Hematopoietic multipotent progenitor cell treated with erythropoietin and hydrocortisone succinate and interleukin-3 and kit ligand, for 17 days (in vitro differentiated cells): ENCODE measurements around the gene ALDH5A1.

Experiments
- DNase-seq: peaks from one replicate; pipeline ENCODE4 v3.0.0-alpha.2; 2015; ENCODE audit warnings: low spot score

The ALDH5A1 gene

DNA sequence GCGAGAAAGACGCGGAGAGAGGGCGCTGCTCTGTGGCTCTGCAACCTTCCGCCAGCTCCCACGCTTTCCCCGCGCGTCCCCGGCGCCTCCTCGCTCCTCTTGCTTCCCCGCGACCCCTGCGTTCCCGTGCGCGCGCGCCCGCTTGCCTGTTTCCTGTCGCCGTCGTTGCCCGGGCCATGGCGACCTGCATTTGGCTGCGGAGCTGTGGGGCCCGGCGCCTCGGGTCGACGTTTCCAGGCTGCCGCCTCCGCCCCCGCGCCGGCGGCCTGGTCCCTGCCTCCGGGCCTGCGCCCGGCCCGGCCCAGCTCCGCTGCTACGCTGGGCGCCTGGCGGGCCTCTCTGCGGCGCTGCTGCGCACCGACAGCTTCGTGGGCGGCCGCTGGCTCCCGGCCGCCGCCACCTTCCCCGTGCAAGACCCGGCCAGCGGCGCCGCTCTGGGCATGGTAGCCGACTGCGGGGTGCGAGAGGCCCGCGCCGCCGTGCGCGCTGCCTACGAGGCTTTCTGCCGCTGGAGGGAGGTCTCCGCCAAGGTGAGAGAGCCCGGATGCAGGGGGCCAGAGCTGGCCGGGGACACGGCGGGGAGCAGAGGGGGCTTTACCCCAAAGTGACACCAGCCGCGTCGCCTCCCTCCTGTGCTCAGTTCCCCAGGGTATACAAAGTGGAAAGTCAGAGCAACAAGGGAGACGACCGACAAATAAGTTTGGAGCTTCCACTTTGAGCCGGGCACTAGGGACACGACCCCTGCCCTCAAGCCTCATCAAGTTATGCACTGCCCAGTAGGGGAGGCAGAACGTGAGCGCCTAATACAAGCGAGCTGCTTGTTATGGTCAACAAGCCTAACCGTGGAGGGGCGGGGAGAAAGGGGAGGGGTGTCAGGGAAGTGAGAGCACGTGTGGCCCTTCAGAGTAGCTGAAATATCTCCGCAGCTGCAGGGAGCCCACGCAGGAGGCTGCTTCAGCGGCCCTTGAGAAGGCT, at the start of gene ALDH5A1:
ALDH5A1 (plus strand) TSS at position 149 of the 975 bp plus-strand sequence; CDS start at position 177, 28 bp downstream.
- peak; percentile 75 for DNase-seq

DNA sequence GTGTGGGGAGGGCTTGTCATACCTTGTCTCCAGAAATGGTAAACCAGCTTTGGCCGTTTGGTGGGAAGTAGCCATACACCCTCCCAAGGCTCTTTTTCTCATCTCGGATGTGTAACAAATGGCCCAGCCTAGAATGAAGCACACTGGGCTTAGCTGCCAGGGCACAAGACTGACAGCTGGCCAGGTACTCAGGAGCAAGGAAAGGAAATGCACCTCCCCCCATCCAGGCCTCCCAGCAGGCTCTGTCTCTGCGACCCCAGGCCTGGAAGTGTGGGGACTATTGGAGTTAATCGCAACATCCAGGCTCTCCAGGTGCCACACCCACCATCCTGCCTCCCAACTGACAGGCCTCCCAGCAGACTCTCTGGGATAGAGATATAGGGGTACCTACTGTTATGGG, 49.1 kb upstream of the ALDH5A1 start:
- DNase-seq = no peak

DNA sequence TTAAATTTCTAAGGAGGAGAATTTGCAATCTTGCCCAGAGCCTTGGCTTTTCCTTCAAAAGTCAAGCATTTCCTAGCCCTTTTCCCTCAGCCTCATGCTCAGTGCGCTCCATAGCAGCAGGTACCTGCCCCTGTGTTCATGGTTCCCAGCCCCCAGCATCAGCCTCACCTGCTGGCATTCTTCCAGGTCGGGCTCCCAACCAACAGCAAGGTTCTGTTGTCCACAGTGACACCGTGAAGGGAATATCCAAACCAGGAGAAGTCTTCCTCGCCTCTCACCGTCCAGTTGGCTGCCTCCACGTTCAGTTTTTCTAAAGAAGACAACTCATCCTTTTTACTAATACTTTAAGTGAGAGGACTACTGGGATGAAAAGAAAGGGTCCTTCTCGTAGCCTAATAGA, 48.1 kb upstream of the ALDH5A1 start:
- DNase-seq = no peak

DNA sequence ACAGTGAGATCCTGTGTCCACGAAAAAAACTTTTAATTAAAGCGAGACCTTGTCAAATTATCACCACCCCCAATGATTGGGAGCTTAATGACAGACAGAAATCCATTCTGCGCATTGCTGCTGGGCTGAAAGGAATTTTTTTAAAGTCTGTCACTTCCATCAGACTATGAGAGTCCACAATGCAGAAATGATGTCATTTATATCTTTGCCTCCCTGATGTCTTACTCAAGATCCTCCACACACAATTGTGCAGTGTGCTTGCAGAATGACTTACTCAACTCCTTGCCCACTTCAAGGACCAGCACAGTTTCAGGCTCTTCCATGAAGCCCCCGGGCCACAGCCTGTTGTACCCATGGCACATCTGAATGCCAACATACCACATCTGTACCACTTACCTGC, 46.4 kb upstream of the ALDH5A1 start:
- DNase-seq = no peak

DNA sequence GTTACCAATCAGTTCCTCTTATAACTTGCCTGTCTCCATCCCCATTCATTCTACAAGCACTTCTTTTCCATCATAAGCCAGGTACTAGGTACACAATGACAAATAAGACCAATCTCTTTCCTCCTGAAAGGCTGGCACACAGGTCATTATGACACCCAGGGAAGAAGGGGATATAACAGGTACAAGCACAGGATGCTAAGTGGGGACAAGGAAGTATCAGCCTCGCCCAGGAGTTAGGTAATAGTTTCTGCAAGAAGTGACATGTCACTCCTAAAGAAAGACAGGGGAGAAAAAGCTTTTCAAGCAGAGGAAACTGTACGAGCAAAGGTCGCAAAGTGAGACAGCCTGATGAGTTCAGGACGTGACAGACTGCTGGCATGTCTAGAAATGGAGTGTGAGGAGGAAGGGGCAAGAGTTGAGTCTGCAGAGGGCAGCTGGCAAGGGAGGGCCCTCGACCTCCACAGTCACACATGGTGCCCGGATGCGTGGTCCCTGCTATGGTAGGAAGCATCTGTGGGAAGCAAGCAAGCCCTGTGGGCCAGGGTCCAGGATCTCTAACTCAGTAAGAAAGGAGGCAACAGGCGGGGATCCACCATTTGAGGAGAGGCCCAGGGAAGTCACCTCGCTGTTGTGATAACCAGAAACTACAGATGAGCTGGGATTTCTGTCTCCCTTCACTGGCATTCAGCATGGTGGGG, 45.8 kb upstream of the ALDH5A1 start:
- no peak for DNase-seq

DNA sequence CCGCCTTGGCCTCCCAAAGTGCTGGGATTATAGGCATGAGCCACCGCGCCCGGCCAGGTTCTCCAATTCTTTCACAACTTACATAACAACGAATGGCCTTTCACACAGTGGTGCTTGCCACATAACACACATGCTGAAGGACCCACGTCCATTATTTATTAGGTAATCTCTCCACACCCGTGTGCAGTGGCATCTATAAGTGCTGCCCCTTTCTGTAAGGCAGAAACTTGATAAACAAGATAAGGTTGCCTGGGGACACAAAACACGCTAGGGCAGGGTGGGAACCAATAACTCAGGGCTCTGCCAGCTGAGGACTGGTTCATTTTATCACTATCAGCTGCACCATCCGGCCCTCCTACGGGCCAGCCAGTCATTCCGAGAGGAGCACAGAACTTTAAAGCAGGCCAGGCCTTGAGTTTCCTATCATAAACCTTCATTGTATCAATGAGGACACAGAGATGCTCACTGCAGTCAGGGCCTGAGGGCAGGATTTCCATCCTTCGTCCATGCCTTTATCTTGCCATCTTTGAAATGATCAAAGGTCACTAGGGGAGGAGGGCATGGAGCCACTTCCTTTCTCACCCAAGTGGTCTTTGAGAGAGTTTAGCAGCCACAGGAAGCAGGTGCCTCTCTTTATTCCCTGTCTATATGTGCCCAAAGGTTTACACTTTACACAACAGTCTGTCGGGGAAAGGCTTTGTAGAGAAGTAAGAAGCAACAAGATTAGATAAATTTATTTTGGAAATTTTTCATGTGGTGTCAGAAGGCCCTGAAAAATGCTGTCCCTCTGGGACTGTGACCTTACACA, 43.0 kb upstream of the ALDH5A1 start:
- DNase-seq = peak; percentile 84

DNA sequence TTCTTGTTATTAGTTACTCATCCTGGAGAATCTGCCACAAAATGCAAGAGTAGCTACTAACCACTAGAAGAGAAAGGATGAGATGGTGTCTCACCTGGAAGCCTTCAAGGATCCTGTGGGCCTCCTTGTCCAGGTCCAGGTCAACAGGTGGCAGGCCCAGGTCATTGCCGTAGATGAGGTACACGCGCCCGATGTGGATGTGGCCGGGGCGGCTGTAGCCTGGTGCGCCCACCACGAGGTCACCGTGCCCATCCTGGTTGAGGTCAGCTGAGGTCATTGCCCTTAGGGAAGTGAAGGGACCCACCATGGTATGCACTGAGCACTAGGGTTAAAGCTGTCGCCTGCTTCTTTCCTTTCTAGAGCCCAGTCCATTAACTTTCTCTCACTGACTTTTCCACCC, 40.8 kb upstream of the ALDH5A1 start:
- DNase-seq = no peak

DNA sequence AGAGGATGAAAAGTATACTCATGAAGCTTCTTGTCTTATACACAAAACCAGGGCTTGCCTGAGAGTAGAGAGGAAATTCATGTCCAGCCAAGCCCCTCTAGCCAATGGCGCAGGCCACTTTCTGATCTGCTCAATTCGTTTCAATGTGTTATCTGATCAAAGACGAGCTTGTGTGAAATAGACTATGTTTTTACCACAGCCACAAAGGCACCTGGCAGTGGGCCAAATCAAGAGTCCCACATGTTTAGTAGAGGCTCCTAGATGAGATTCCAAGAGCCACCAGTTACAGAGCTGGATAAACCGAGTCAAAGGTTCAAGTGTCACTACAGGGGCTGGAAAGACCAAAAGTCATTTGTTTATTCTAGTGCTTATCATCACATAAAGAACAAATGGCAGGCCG, 40.3 kb upstream of the ALDH5A1 start:
- DNase-seq = peak; percentile 44

DNA sequence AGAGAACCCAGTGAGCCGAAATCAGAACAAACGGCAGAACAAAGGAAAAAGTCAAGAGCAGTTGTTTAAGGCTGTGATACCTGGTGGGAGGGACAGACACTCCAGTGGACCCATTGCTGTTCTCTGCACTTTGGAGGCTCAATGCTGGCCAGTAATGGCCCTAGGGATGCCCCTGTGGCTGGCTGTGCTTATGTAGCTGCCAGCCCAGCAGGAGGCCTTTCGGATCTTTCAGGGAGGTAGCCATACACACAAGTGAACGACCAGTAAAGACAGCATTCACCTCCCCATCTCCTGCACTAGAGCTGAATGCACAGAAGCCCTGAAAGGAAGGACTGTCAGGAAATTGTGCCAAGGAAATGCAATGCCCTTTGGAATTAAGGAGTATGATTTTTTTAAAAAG, 39.7 kb upstream of the ALDH5A1 start:
- no peak for DNase-seq

DNA sequence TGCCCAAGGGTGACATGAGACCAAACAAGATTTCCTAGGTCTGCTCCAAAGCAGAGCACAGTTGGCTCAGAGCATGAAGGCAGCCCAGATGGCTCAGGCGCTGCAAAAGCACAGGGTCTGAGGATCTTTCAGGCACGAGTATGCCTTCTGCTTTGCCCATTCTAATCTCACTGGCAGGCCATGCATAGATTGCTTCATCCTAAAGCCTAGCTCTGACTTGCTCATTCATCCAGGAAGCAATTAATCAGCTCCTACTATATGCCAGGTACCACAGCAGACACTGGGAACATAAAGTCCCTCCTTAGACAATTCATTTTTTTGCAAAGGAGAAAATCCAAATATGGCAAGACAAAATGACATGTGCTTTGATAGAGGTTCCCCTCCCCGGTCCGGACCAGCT, 36.6 kb upstream of the ALDH5A1 start:
- no peak for DNase-seq

DNA sequence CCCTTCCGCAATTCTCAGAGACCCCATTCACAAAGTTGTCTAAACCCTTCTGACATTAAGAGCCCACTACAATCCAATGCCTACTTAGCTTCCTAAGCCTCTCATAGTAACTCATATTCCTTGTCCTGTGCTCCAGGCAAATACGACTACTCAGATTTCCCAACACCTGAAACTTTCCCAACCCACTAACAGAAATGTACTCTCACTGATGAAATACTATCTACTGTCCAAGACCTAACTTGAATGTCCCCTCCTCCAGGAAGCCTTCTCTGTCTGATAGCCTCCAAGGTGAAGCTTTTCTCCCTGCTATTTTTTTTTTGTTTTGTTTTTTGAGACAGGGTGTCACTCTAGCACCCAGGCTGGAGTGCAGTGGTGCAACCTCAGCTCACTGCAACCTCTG, 35.8 kb upstream of the ALDH5A1 start:
- no peak for DNase-seq

DNA sequence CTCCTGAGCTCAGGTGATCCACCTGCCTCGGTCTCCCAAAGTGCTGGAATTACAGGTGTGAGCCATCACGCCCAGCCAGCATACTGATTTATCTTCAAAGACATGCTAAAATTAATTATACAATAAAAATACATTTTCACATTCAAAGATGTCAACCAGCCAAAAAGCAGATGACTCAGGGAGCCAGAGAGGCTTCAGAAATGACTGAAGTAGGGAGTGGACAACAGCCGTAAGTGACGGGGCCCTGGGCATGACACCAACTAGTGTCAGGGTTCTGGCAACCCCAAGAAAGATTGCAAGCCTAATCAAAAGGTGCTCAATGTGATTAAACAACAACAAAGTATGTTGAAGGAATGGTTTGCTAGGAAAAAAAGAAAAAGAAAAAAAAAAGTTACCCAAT, 33.8 kb upstream of the ALDH5A1 start:
- DNase-seq = no peak

DNA sequence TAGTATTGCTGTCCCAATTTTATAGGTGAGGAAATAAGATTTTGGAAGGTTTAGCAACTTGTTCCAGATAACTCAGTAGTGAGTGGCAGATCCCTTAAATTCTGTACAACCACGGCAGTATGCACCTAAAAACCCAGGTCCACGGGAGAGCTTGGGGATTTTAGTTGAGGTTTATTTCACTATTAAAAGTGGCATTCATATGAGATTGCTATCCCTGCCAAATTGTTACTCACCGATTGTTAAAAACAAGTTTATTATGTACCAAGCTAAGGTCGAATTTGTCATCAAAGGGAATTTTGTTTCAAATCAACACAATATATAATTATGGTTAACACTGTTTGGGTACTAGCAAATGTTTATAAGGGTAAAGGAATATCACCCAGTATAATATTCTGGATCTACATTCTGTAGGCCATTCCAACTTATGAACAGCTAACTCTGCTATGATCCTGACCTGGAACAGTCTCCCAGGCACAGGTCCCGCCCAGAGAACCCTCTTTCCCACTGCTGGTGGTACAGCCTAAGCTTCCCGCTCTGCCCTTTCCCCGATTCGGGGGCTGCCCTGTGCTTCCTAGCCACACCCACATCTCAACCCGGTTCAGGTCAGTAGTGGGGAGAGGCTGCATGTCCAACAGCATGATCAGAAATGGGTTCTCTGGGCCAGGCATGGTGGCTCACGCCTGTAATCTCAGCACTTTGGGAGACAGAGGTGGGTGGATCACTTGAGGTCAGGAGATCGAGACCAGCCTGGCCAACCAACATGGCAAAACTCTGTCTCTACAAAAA, 30.3 kb upstream of the ALDH5A1 start:
- DNase-seq = no peak

DNA sequence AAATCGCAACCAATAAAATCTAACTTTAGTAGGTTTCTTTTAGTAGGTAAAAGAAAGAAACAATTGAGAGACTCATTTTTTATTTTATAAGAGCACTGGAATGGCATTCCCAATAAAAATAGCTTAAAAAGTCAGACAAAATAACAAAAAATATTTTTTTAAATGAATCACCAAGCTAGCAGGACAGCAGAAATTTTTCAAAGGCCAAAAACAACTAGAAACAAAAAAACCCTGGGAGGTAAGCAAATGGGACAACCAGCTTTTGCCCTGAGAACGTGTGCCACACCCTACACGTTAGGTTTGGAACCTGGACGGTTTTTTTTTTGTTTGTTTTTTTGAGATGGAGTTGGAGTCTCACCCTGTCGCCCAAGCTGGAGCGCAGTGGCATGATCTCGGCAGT, 25.0 kb upstream of the ALDH5A1 start:
- no peak for DNase-seq

DNA sequence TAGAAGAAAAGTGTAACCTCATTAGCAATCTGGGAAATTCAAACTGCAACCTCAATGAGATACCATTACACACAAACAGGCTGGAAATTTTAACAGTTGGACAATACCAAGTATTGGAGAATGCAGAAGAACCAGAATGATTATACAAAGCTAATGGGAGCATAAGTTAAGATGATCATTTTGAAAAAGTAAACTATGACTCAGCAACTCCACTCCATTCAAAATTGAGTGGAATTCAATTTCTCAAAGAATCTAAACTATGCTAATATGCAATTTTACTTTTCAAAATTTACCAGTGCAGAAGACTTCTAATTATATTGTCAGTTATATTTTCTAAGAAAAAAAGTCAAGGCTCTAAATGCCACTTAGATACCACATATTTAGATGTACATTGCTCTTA, 22.6 kb upstream of the ALDH5A1 start:
- no peak for DNase-seq

DNA sequence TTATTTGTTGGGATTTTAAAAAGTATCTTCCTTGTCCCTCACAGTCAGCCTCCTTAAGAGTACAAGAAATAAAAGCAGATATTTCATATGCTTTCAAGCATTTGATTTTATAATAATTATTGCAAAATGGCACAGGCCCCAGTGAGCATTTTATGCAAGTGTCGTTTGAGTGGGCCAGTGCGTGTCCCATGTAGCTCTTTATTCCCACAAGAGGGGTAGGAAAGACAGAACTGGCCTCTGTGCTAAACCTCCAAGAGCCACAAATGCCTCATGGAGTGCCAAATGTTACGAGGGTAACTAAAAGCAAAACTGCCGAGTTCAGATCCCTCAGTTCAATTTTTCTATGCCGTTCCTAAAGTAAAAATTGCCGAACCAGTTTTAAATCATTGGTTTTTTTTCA, 18.1 kb upstream of the ALDH5A1 start:
- DNase-seq = no peak

DNA sequence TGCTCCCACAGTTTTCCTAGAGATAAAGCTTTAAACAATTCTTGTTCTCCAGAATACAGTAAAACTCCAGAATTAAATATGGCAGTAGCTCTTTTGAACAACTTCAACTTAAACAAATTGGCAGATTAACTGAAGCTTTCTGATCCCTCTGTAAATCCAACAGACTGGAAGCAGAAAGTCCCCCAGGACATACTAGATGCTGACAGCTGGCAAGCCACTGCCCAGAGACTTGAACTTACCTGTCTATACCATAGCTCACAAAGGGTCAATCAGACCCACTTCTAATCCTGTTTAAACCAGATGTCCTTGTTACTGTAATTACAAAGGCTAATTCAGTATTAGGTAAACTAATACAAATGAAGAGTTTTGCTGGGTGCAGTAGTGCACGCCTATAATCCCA, 17.7 kb upstream of the ALDH5A1 start:
- DNase-seq = no peak

DNA sequence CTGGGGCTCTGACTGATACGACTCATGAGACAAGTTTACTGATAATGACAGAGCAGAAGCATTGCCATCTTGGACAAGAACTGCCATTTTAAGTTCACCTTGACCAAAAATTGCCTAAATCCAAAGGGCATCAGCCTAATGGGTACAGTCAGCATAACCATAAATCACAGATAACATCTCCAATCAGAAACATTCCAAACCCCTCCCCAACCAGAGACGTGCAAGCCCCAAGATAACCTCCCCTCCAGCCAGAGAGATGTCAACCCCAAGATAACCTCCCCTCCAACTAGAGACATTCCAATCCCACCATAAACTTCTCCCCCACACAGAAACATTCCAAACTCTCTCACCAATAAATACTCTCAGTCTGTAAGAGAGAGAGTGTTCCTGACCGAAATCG, 15.9 kb upstream of the ALDH5A1 start:
- DNase-seq = no peak

DNA sequence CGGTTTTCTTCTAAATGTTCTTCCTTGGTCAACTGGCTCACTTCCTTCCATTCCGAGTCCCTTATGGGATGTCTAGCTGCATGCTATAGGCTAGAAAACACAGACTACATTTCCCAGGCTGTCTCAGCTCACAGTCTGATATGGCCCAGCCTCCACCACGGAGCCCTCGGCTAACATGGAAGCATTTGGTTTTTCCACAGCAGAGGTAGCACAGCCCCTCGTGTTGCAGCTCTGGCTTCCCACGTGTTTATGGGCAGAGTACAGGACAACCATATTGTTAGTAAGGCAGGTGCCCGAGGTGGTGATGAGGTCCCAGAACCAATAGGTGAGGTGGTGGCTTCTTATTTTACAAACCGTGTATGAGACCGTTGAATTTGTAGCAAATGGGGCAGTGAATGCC, 14.1 kb upstream of the ALDH5A1 start:
- no peak for DNase-seq

DNA sequence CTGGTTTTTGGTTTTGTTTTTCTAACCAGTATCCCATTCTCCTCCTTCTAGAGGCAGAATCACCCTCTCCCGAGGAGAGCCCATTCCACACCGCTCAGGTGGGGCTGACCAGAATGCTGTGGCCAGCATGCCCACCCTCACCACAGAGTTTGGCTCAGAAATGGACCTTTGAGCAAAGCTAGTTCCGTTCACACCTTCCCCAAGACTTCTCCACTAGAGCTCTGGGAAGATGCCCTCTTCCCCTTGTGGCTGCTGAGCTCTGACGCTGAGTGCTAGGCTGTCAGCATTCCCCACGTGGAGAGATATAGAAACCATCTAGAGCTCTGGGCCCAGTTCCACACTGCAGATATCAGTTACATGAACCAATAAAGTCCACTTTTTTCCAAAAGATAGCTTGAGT, 13.3 kb upstream of the ALDH5A1 start:
- no peak for DNase-seq

DNA sequence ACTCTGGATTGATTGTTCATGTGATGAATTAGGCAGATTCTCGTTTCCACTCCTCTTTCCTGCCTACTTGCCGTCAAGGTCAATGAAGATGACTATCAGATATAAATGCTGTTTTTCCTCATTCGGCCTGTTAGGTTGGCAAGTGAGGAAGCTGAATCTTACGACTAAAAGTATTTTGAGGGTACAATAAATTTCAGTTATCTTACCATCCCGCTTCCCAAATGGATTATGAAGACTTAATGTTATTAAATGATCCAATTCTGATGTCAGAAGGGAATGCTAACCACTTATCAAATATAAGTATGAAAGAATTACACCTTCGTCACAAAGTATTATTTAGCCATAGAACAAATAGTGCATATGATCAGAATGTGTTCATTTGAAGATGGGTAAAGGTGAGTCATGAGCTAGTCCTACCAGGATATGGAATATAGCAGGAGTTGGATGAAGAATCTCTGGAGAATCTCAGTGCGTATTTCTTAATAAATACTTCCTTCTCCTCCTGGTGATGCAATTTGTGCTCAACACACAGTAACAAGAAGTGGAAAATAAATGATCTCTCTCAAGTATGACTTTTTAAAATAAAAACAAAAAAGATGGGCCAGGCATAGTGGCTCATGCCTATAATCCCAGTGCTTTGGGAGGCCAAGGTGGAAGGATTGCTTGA, 10.0 kb upstream of the ALDH5A1 start:
- DNase-seq = no peak
